GM19043 (cell line): ENCODE measurements around the gene KCNN2.
A peak's percentile ranks its signal among the peaks of the same experiment; 100 is the strongest.
"Not testable (repeated sequence)": the region's sequence is repeated elsewhere in the genome, so short reads cannot be mapped to it uniquely, and the experiment has no call there.

Experiments used
- ATAC-seq: cut with Tn5 transposase; IDR thresholded peaks from one replicate; pipeline ENCODE4 v1.9.1; 2021; ENCODE audit warnings: low read depth; ENCODE audit not compliant: unreplicated experiment

The KCNN2 gene

GRCh38 chr5:114418176-114419066 lies 56.6 kb downstream of the KCNN2 start:
- peak; percentile 97 for ATAC-seq

- ATAC-seq, result peak; percentile 21
Observed at GRCh38 chr5:114419067-114419388, 57.2 kb downstream of the KCNN2 start.

- ATAC-seq, result no peak
Observed at GRCh38 chr5:114419959-114420358, 58.1 kb downstream of the KCNN2 start.

GRCh38 chr5:114427204-114427603 lies 65.3 kb downstream of the KCNN2 start:
- ATAC-seq, result no peak

- ATAC-seq, result no peak
Observed at GRCh38 chr5:114430532-114430931, 68.7 kb downstream of the KCNN2 start.

GRCh38 chr5:114432684-114433083 lies 70.8 kb downstream of the KCNN2 start:
- ATAC-seq, result not testable (repeated sequence)

- no peak for ATAC-seq
Observed at GRCh38 chr5:114434396-114435219, 72.7 kb downstream of the KCNN2 start.

- no peak for ATAC-seq
Observed at GRCh38 chr5:114435220-114435481, 73.3 kb downstream of the KCNN2 start.

- peak; percentile 78 for ATAC-seq
Observed at GRCh38 chr5:114435885-114436299, 74.0 kb downstream of the KCNN2 start.

GRCh38 chr5:114437936-114438335 lies 76.1 kb downstream of the KCNN2 start:
- no peak for ATAC-seq

- no peak for ATAC-seq
Observed at GRCh38 chr5:114438471-114438870, 76.6 kb downstream of the KCNN2 start.

GRCh38 chr5:114447084-114447773 lies 85.4 kb downstream of the KCNN2 start:
- no peak for ATAC-seq

GRCh38 chr5:114448481-114448880 lies 86.6 kb downstream of the KCNN2 start:
- ATAC-seq, result no peak

- ATAC-seq, result peak; percentile 96
Observed at GRCh38 chr5:114449860-114450421, 88.1 kb downstream of the KCNN2 start.

- no peak for ATAC-seq
Observed at GRCh38 chr5:114450437-114450836, 88.6 kb downstream of the KCNN2 start.

GRCh38 chr5:114458726-114459125 lies 96.9 kb downstream of the KCNN2 start:
- ATAC-seq, result no peak

GRCh38 chr5:114467171-114467570 lies 105.3 kb downstream of the KCNN2 start:
- ATAC-seq, result no peak

- ATAC-seq, result no peak
Observed at GRCh38 chr5:114467729-114468128, 105.9 kb downstream of the KCNN2 start.

- no peak for ATAC-seq
Observed at GRCh38 chr5:114469372-114469771, 107.5 kb downstream of the KCNN2 start.

GRCh38 chr5:114471529-114471928 lies 109.7 kb downstream of the KCNN2 start:
- no peak for ATAC-seq

GRCh38 chr5:114473541-114473940 lies 111.7 kb downstream of the KCNN2 start:
- ATAC-seq, result no peak
